ENCODE measurements around the gene KNCN. TPM values are rescaled to one million over a fixed set of nuclear protein-coding genes. Genes with fewer than 3 reads are reported as not detected.

KNCN gene
- polyA plus RNA-seq, 1 donor from 2014 or later: not detected

- Histone ChIP-seq H4K20me1 (ENCODE audit: insufficient read depth) (no peaks in the 10 kb centered on the region), H3F3A (ENCODE audit: insufficient read depth, low read length, poor library complexity, severe bottlenecking) (no peaks in the 10 kb centered on the region), H3K4me2 (ENCODE audit: low read length) (no peak overlapping the region), H3K9ac (ENCODE audit: low read length) (no peak overlapping the region), H2AFZ (ENCODE audit: low read depth, low read length) (no peak overlapping the region), H3K27ac (ENCODE audit: low read length) (no peak overlapping the region), H3K4me3 (ENCODE audit: low read length) (no peak overlapping the region), H3K9me3 (ENCODE audit: low read length) (no peaks in the 10 kb centered on the region), H3K27me3 (ENCODE audit: insufficient read depth, low read depth, low read length) (peaks cover 3% of the 10 kb centered on the region), H3K79me2 (replicated peaks; ENCODE audit: insufficient read depth, low read length) (no peaks in the 10 kb centered on the region), H3K9me2 (ENCODE audit: insufficient read depth, low read length) (no peaks in the 10 kb centered on the region), H3K36me3 (ENCODE audit: insufficient read depth, low read length) (no peaks in the 10 kb centered on the region)
- TF ChIP-seq REST (IDR thresholded peaks at IDR 0.05; ENCODE audit: borderline replicate concordance) (no peak), EP300 (conservative IDR thresholded peaks at IDR 0.05; ENCODE audit: poor library complexity, severe bottlenecking) (no peak), CTCF (IDR thresholded peaks at IDR 0.05; ENCODE audit: poor library complexity, severe bottlenecking) (no peak), EZH2 (IDR thresholded peaks at IDR 0.05; ENCODE audit: borderline replicate concordance, insufficient read depth, low read length, poor library complexity, severe bottlenecking) (no peak)
These were observed 34.3 kb downstream of the KNCN start for GRCh38 chr1:46517010-46517600.

- Histone ChIP-seq H3K9me2 (ENCODE audit: insufficient read depth, low read length) (no peaks in the 10 kb centered on the region), H3F3A (ENCODE audit: insufficient read depth, low read length, poor library complexity, severe bottlenecking) (no peaks in the 10 kb centered on the region), H3K4me2 (ENCODE audit: low read length) (no peak overlapping the region), H3K27ac (ENCODE audit: low read length) (no peak overlapping the region), H3K4me3 (ENCODE audit: low read length) (no peak overlapping the region), H3K79me2 (replicated peaks; ENCODE audit: insufficient read depth, low read length) (no peaks in the 10 kb centered on the region), H4K20me1 (ENCODE audit: insufficient read depth) (no peaks in the 10 kb centered on the region), H3K36me3 (ENCODE audit: insufficient read depth, low read length) (no peaks in the 10 kb centered on the region), H3K27me3 (ENCODE audit: insufficient read depth, low read depth, low read length) (peaks cover 3% of the 10 kb centered on the region), H3K9me3 (ENCODE audit: low read length) (no peaks in the 10 kb centered on the region), H2AFZ (ENCODE audit: low read depth, low read length) (no peak overlapping the region), H3K9ac (ENCODE audit: low read length) (no peak overlapping the region)
- TF ChIP-seq EP300 (conservative IDR thresholded peaks at IDR 0.05; ENCODE audit: poor library complexity, severe bottlenecking): no peak
- no peak for TF ChIP-seq POLR2AphosphoS5 (IDR thresholded peaks at IDR 0.05)
- TF ChIP-seq REST (IDR thresholded peaks at IDR 0.05; ENCODE audit: borderline replicate concordance): no peak
- no peak for TF ChIP-seq RAD21 (conservative IDR thresholded peaks at IDR 0.05)
- TF ChIP-seq CTCF (IDR thresholded peaks at IDR 0.05; ENCODE audit: poor library complexity, severe bottlenecking): no peak
These were observed 35.1 kb downstream of the KNCN start for GRCh38 chr1:46516200-46516950.
